HG03575 (cell line): Measurements from ENCODE around the gene ZNF561.
"Not testable (repeated sequence)": the region's sequence is repeated elsewhere in the genome, so short reads cannot be mapped to it uniquely, and the experiment has no call there.

ENCODE experiments used
- ATAC-seq: cut with Tn5 transposase; IDR thresholded peaks from one replicate; pipeline ENCODE4 v1.9.1; 2021; ENCODE audit not compliant: unreplicated experiment, insufficient number of reproducible peaks, low FRiP score; ENCODE audit errors: extremely low read depth

The ZNF561 gene

DNA sequence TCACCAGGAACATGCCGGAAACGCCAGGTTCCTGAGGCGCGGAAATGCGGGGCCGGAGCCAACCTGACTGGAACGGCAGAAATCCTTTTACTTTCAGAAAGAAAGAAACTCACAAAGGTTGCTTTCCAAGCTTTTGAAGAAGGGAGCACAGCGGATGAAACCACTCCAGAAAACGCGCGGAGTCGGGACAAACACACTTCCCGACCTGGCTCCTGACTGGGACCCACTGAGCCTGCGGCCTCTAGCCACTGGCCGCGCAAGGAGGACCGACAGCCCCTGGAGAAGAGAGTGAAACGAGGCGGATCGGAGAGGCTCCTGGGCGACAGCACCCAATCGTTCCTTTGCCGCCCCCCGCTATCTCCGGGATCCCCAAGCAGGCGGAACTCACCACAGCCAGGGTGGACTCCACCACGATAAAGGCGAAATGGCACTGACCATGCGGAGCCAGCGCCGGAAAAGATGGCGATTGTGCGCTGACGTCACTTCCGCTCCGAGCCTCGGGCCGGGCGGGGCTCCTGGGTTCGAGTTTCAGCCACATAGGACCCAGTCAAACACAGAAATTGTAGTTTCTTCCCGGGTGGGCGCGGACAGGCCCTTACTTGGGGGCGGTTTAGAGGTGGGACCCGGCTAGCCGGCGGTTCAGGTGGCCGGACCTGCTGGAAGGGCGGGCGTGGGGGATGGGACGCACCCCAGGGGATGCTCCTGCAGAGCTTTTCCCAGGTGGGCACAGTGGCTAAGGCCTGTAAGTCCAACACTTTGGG, 36.8 kb downstream of the ZNF561 start, which contains the start of gene ZNF121:
TSS of gene ZNF121 (minus strand) at position 432 of the 761 bp plus-strand sequence. CDS start 16,407 bp downstream, outside the sequence.
- ATAC-seq, result no peak

DNA sequence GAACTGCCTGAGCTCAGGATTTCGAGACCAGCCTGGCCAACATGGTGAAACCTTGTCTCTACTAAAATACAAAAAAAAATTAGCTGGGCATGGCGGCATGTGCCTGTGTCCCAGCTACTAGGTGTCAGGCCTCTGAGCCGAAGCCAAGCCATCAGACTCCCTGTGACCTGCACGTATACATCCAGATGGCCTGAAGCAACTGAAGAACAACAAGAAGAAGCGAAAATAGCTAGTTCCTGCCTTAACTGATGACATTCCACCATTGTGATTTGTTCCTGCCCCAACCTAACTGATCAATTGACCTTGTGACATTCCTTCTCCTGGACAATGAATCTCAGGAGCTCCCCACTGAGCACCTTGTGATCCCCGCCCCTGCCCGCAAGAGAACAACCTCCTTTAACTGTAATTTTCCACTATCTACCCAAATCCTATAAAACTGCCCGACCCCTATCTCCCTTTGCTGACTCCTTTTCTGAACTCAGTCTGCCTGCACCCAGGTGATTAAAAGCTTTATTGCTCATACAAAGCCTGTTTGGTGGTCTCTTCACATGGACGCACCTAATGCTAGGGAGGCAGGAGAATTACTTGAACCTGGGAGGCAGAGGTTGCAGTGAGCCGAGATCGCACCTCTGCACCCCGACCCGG, 38.8 kb downstream of the ZNF561 start:
- not testable (repeated sequence) for ATAC-seq

DNA sequence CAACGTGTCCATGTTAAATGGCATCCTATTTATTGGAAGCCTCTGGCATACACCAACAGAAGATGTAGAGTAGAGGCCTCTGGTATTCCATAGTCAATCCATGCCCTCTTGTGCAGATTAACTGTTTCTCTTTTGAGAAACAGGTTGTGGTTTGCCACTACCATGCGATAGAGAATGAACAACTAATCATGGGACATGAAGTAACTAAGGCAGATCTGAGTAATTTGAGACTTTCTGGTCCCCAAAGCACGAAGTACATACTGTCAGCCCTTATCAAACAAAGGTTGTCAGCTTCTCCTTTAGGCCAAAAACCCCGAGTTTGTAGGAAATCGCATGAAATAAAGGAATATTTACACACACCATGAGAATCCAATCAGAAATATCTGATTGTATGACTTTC, 40.3 kb downstream of the ZNF561 start:
- ATAC-seq, result no peak

DNA sequence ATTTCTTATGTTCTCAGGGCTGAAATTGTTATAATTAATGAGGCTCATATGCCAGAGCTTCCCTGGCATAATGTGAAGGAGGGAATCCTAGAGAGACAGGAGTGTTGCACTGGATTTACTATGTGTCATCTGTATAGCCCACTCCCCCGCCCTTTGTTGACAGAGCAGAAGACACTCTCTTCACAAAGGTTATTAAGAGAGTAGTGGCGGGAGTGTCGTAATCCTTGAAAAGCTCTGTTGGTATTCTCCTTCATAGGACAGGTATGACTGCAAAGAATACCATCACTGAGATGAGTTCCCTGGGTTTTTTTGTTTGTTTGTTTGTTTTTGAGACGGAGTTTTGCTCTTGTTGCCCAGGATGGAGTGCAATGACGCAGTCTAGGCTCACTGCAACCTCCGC, 50.8 kb downstream of the ZNF561 start:
- ATAC-seq, result no peak

DNA sequence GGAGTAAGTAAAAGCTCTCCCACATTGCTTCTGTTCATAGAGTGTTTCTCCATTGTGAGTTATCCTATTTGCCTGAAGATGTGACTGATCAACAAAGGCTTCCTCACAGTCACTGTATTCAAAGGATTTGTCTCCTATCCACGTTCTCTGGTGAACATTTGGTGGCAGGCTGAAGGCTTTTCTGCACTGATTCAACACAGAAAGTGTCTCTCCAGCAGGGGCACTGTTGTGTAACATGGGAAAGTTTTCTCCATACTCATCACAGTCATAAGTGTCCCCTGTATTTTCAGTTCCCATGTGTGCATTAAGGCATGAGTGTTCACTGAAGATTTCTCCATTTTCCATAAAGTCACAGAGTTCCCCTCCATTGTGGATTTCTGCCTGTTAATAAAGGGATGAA, 54.3 kb downstream of the ZNF561 start:
- ATAC-seq, result no peak

DNA sequence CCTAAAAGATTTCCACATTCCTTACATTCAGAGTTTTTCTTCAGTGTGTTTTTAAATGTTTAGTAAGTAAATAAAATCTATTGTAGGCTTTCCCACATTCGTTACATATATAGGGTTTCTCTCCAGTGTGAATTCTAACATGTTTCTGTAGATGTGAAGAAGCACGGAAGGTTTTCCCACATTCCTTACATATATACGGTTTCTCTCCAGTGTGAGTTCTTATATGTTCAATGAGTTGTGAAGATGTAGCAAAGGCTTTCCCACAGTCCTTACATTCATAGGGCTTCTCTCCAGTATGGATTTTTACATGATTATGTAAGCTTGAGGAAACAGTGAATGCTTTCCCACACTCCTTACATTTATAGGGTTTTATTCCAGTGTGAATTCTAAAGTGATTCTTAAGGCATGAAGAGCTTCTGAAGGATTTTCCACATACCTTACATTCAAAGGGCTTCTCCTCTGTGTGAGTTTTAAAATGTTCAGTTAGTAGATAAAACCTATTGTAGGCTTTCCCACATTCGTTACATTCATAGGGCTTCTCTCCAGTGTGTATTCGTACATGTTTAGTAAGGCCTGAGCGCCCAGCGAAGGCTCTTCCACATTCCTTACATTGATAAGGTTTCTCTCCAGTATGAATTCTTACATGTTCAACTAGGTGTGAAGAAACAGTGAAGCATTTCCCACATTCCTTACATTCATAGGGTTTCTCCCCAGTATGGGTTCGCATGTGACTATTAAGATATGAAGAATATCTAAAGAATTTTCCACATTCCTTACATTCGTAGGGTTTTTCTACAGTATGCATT, 54.9 kb downstream of the ZNF561 start:
- ATAC-seq, result no peak
